SU-DHL-6 (cell line): ENCODE data around the gene ATF7.

Experiments used
- H2AFZ ChIP-seq: fragments of 200-600 bp; sonication (generic); 2 replicates; pipeline ENCODE4 v1.6.1; 2014; ENCODE audit warnings: low read depth, mild to moderate bottlenecking, moderate library complexity, mixed read lengths, antibody characterized with exemption, low read length; ENCODE audit not compliant: severe bottlenecking
- H3F3A ChIP-seq: fragments of 200-600 bp; shearing (Covaris generic); 2 replicates; pipeline ENCODE4 v1.6.0; 2016; ENCODE audit warnings: antibody characterized with exemption, mild to moderate bottlenecking; ENCODE audit not compliant: insufficient read depth
- H3K27ac ChIP-seq: fragments of 200-600 bp; sonication (generic); 2 replicates; pipeline ENCODE4 v1.5.1; 2016; ENCODE audit warnings: low read depth, mild to moderate bottlenecking, low read length, moderate library complexity, mixed read lengths
- H3K27me3 ChIP-seq: fragments of 200-600 bp; sonication (generic), shearing (Covaris generic); 2 replicates; pipeline ENCODE4 v1.6.0; 2014; ENCODE audit warnings: mild to moderate bottlenecking, low read length
- H3K36me3 ChIP-seq: fragments of 200-600 bp; sonication (generic); 2 replicates; pipeline ENCODE4 v1.6.1; 2014; ENCODE audit warnings: mild to moderate bottlenecking, low read length, mixed read lengths
- H3K4me2 ChIP-seq: fragments of 300-600, 200-600 bp; shearing (Covaris generic), sonication (generic); 2 replicates; pipeline ENCODE4 v1.6.0; 2014; ENCODE audit warnings: low read length, low read depth, mild to moderate bottlenecking; ENCODE audit not compliant: poor library complexity, severe bottlenecking
- H3K4me3 ChIP-seq: fragments of 200-600 bp; sonication (generic); 2 replicates; pipeline ENCODE4 v1.5.1; 2014; ENCODE audit warnings: antibody characterized with exemption, low read length, mild to moderate bottlenecking, mixed read lengths; ENCODE audit not compliant: insufficient read depth, poor library complexity, severe bottlenecking
- H3K79me2 ChIP-seq: fragments of 200-600 bp; sonication (generic); 2 replicates; pipeline ENCODE4 v1.6.1; 2014; ENCODE audit warnings: mild to moderate bottlenecking, low read length, moderate library complexity; ENCODE audit not compliant: insufficient read depth
- H3K9ac ChIP-seq: fragments of 200-600 bp; sonication (generic); 2 replicates; pipeline ENCODE4 v1.7.0; 2014; ENCODE audit warnings: mild to moderate bottlenecking, low read length
- H3K9me2 ChIP-seq: fragments of 200-600 bp; sonication (generic); replicated peaks from 2 replicates; pipeline ENCODE4 v1.6.1; 2014; ENCODE audit warnings: low read length; ENCODE audit not compliant: insufficient read depth
- H3K9me3 ChIP-seq: fragments of 200-600 bp; sonication (generic); 2 replicates; pipeline ENCODE4 v1.6.1; 2014; ENCODE audit warnings: low read length, mixed read lengths; ENCODE audit not compliant: insufficient read depth
- H4K20me1 ChIP-seq: fragments of 200-600 bp; sonication (generic); 2 replicates; pipeline ENCODE4 v1.6.1; 2014; ENCODE audit warnings: low read depth, mild to moderate bottlenecking, antibody characterized with exemption, low read length, moderate library complexity, mixed read lengths
- CTCF ChIP-seq: fragments of 200-600 bp; sonication (generic); IDR thresholded peaks from one replicate; pipeline ENCODE4 v1.5.1; 2017; ENCODE audit warnings: antibody characterized with exemption, mild to moderate bottlenecking, low read length, moderate library complexity; ENCODE audit not compliant: insufficient read depth, poor library complexity, severe bottlenecking
- EZH2phosphoT487 ChIP-seq: fragments of 200-600 bp; sonication (generic), shearing (Covaris generic); conservative IDR thresholded peaks from 2 replicates; pipeline ENCODE4 v1.6.1; 2018; ENCODE audit warnings: mild to moderate bottlenecking, antibody characterized with exemption, low read length, moderate library complexity, mixed read lengths

ATF7 gene

DNA sequence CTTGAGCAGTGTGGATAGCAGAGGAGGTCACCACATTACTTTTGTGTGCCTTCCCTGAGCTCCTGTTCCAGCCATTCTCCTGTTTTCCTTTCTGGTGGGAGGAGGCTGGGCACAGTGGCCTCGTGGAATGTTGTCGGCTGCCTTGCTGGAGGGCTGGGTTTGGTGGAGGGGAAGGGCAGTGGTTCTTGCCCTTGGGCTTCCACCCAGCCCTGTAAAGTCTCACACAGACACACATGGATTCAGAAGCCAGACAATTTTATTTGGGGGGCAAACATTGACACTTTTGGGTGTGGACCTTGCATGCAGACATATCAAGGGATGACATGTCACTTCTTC is 119.8 kb downstream of the ATF7 start:
- Histone ChIP-seq H3K4me3 (no peak overlapping the region), H3K27ac (no peak overlapping the region), H3K79me2 (peaks cover 13% of the 10 kb centered on the region), H2AFZ (no peak overlapping the region), H4K20me1 (no peaks in the 10 kb centered on the region), H3F3A (no peaks in the 10 kb centered on the region), H3K27me3 (no peaks in the 10 kb centered on the region), H3K9ac (no peak overlapping the region), H3K4me2 (no peak overlapping the region), H3K36me3 (no peaks in the 10 kb centered on the region), H3K9me3 (no peaks in the 10 kb centered on the region), H3K9me2 (no peaks in the 10 kb centered on the region)
- TF ChIP-seq CTCF (no peak), EZH2phosphoT487 (no peak)

GRCh38 chr12:53505555-53506449 is 120.4 kb downstream of the ATF7 start:
- Histone ChIP-seq H3K27ac (no peak overlapping the region), H3K79me2 (peaks cover 13% of the 10 kb centered on the region), H2AFZ (no peak overlapping the region), H3K4me3 (no peak overlapping the region), H3K9ac (no peak overlapping the region), H4K20me1 (no peaks in the 10 kb centered on the region), H3K27me3 (no peaks in the 10 kb centered on the region), H3F3A (no peaks in the 10 kb centered on the region), H3K4me2 (no peak overlapping the region), H3K36me3 (no peaks in the 10 kb centered on the region), H3K9me2 (no peaks in the 10 kb centered on the region), H3K9me3 (no peaks in the 10 kb centered on the region)
- TF ChIP-seq EZH2phosphoT487, result no peak
- TF ChIP-seq CTCF, result no peak

DNA sequence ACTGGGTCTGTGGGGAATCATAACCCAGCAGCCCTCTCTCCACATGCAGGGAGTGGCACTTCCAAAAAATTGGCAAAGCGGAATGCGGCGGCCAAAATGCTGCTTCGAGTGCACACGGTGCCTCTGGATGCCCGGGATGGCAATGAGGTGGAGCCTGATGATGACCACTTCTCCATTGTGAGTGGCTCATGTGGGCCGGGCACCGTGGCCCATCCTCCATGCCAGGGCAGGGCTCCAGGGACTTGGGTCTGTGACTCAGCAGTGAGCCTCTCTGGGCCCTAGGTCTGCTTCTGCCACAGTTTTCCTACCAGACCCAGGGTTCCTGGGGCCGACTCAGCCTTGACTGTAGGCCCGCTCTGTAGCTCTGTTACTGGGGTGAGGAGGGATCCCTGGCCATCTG is 121.1 kb downstream of the ATF7 start:
- H2AFZ ChIP-seq, result no peak overlapping the region
- H4K20me1 ChIP-seq, result no peaks in the 10 kb centered on the region
- H3K4me2 ChIP-seq, result no peak overlapping the region
- H3K9me3 ChIP-seq, result no peaks in the 10 kb centered on the region
- no peaks in the 10 kb centered on the region for H3K36me3 ChIP-seq
- no peak overlapping the region for H3K9ac ChIP-seq
- H3K4me3 ChIP-seq, result no peak overlapping the region
- no peaks in the 10 kb centered on the region for H3K9me2 ChIP-seq
- peaks cover 4% of the 10 kb centered on the region; the same call in 1 of the 2 replicates for H3F3A ChIP-seq
- no peaks in the 10 kb centered on the region for H3K27me3 ChIP-seq
- no peak for TF ChIP-seq EZH2phosphoT487
- TF ChIP-seq CTCF, result no peak
- H3K79me2 ChIP-seq, result peaks cover 13% of the 10 kb centered on the region
- no peak overlapping the region for H3K27ac ChIP-seq
